Ectodermal cell (in vitro differentiated cells): ENCODE results near the gene TRPV3.

ENCODE experiments used
- H3K27ac ChIP-seq: 2 replicates; pipeline ENCODE4 v1.7.0; 2013; ENCODE audit warnings: mild to moderate bottlenecking, low read depth, low read length; ENCODE audit not compliant: insufficient read depth, poor library complexity, severe bottlenecking
- H3K27me3 ChIP-seq: 2 replicates; pipeline ENCODE4 v1.7.0; 2013; ENCODE audit warnings: mild to moderate bottlenecking, low read length; ENCODE audit not compliant: insufficient read depth, control insufficient read depth, poor library complexity, severe bottlenecking
- H3K36me3 ChIP-seq: one replicate; pipeline ENCODE4 v1.7.0; 2013; ENCODE audit warnings: low read length; ENCODE audit not compliant: control insufficient read depth, insufficient read depth
- H3K4me1 ChIP-seq: one replicate; pipeline ENCODE4 v1.7.0; 2013; ENCODE audit warnings: low read length; ENCODE audit not compliant: control insufficient read depth, insufficient read depth
- H3K4me3 ChIP-seq: 2 replicates; pipeline ENCODE4 v1.7.0; 2013; ENCODE audit warnings: low read depth, low read length, control low read depth; ENCODE audit not compliant: insufficient read depth
- H3K9me3 ChIP-seq: 2 replicates; pipeline ENCODE4 v1.7.0; 2013; ENCODE audit warnings: mild to moderate bottlenecking, low read length, moderate library complexity; ENCODE audit not compliant: control insufficient read depth
- WGBS, 2 experiments: methylation state at CpG; one replicate each; pipeline ENCODE4 v1.1.7; 2013; ENCODE audit warnings: missing lambda C conversion rate in 2 of 2; 5-methylcytosine and 5-hydroxymethylcytosine counted together

Gene TRPV3

DNA sequence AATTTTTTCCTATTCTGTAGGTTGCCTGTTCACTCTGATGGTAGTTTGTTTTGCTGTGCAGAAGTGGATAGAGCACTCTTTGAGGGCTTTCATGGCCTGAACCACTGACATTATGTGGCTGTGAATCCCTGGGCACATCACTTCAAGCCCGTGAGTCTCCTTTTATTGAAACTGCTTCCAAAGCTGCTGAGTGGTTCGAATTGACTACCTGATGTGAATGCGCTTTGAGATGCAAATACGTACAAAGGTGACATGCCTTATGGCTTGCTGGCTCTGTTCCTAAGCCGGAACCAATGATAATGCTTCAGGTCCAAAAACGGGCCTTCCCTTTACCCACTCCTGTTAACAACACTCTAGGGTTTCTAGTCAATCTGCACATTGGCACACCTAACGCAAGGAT, 47.5 kb downstream of the TRPV3 start:
- peaks cover 5% of the 10 kb centered on the region for H3K36me3 ChIP-seq
- 56% methylated on average over 7 of the region's 7 CpGs for WGBS, 2 experiments

DNA sequence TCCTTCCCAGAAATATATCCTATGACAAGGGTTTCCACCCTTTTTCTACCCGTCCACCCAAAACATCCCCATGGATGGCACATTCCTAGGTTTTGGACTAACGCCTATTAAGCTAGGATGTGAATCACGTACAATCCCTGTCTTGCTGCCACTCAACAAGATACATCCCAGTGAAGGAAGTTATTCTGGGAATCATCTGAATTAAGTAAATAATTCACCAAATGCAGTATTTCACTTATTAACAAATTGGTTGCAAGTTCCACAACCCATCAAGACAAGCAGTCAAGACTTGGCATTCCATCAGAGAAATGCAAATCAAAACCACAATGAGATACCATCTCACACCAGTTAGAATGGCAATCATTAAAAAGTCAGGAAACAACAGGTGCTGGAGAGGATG, 49.7 kb downstream of the TRPV3 start:
- Histone ChIP-seq H3K27ac (no peak overlapping the region), H3K9me3 (no peaks in the 10 kb centered on the region), H3K36me3 (no peaks in the 10 kb centered on the region), H3K4me1 (peaks cover 10% of the 10 kb centered on the region), H3K4me3 (no peak overlapping the region), H3K27me3 (no peaks in the 10 kb centered on the region)
- 95 to 97% methylated on average over 3 of the region's 3 CpGs for WGBS, 2 experiments

More for the DNA sequence above, 47.5 kb downstream of the TRPV3 start:
- Histone ChIP-seq H3K27me3 (no peaks in the 10 kb centered on the region), H3K9me3 (no peaks in the 10 kb centered on the region), H3K27ac (no peak overlapping the region), H3K4me1 (peaks cover 15% of the 10 kb centered on the region), H3K4me3 (no peak overlapping the region)

DNA sequence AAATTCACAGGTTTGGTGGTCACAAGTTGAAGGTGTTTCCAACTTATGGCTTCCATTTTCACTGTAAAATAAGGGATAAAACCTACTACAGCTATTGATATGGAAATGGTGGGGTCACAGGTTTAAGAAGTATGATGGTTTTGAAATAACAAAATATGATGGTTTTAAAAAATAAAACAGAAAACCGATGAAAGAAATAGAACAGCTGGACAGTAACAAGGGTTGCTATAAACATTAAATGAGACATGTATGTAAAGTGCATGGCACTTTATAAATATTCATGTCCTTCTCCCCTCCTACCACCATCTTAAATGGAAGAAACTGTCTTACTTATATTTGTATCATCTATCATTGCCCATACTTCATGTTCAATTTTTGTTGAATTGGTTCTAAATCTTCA, 50.5 kb downstream of the TRPV3 start:
- Histone ChIP-seq H3K36me3 (no peaks in the 10 kb centered on the region), H3K4me3 (no peak overlapping the region), H3K4me1 (peaks cover 4% of the 10 kb centered on the region), H3K9me3 (no peaks in the 10 kb centered on the region), H3K27ac (no peak overlapping the region), H3K27me3 (no peaks in the 10 kb centered on the region)
- WGBS, 2 experiments = 100% methylated on average over 1 of the region's 1 CpG

DNA sequence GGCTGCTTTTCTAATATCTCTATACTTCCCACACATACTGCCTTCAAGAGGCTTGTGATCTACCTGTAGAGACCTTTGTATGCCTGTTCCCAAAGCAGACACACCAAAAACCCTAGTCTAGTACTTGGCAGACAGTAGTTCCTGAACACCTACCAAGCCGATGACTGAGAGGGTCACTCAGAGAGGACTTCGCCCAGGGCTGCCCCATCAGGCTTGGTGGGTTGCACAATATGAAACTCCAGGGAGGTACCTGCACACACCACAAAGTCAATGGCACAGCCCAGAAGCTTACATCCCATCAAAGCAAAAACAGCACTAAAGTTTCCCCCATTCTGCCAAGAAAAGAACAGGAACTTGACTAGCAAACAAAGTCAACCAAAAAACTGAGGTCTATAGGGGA, 51.6 kb downstream of the TRPV3 start:
- no peak overlapping the region for H3K27ac ChIP-seq
- H3K4me3 ChIP-seq = no peak overlapping the region
- H3K36me3 ChIP-seq = no peaks in the 10 kb centered on the region
- no peaks in the 10 kb centered on the region for H3K27me3 ChIP-seq
- H3K9me3 ChIP-seq = no peaks in the 10 kb centered on the region
- no peaks in the 10 kb centered on the region for H3K4me1 ChIP-seq
- 95 to 100% methylated on average over 2 of the region's 2 CpGs for WGBS, 2 experiments

DNA sequence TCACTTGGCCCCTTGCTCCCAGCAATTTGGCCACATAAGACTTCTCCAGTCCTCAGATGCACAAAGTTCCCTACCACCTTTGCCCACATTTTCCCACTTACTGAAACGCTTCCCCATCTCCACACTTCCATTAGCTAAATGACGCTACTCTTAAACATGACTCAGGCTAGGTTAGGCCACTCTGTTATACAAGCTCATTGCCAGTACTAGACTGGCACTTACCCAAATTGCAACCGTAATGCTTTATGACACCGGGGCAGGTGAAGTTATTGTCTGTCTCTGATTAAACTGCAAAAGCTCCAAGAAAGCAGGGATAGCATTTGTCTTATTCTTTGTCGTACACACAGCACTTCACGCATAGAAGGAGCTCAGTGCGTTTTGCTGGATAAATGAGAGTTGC, 52.6 kb downstream of the TRPV3 start:
- Histone ChIP-seq H3K27me3 (no peaks in the 10 kb centered on the region), H3K4me1 (no peaks in the 10 kb centered on the region), H3K4me3 (no peak overlapping the region), H3K36me3 (no peaks in the 10 kb centered on the region), H3K9me3 (no peaks in the 10 kb centered on the region), H3K27ac (no peak overlapping the region)
- 96 to 98% methylated on average over 7 of the region's 7 CpGs for WGBS, 2 experiments

DNA sequence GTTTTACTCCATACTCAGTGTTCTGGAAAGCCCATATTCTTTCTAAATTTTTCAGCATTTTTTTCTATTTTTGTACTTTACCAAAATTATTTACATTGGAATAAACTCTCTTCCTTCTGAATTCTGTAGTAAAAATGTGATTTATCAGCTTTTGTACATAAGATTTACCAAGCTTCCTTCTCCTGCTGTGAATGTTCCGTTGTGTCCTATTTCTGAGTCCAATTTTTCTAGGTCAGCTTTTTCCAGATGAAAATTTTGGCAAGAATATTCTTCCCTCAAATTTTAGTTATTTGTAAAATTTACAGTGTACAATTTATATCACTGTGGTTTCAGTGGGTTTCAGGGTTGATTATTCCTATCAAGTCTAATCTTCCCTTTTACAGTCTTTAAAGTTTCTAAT, 54.3 kb downstream of the TRPV3 start:
- Histone ChIP-seq H3K27ac (no peak overlapping the region), H3K9me3 (no peaks in the 10 kb centered on the region), H3K4me3 (no peak overlapping the region), H3K36me3 (no peaks in the 10 kb centered on the region), H3K27me3 (no peaks in the 10 kb centered on the region), H3K4me1 (no peaks in the 10 kb centered on the region)
- WGBS, 2 experiments = 93% methylated on average over 1 of the region's 1 CpG; no CpG with 5 or more reads in 1 of the 2 experiments

DNA sequence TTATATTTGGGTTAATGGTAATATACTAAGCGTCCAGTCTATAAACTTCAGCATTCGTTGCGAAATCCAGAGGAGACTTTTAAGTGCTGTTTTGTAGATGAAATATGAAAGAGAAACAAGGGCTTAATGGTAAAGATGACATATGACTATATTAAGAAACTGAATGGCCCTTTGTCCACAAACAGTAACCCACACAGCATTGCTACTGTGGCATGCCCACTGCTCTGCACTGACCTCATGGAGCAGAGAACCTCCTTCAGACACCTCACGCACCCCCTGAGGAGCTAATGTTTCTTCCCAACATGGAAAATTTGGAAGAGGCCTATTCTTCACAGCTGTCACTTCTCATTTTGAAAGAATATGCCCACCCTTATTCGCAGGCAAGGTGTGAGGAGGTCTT, 55.1 kb downstream of the TRPV3 start:
- Histone ChIP-seq H3K27ac (no peak overlapping the region), H3K4me3 (no peak overlapping the region), H3K36me3 (no peaks in the 10 kb centered on the region), H3K9me3 (no peaks in the 10 kb centered on the region), H3K27me3 (no peaks in the 10 kb centered on the region), H3K4me1 (no peaks in the 10 kb centered on the region)
- WGBS, 2 experiments = 75 to 78% methylated on average over 5 of the region's 5 CpGs

DNA sequence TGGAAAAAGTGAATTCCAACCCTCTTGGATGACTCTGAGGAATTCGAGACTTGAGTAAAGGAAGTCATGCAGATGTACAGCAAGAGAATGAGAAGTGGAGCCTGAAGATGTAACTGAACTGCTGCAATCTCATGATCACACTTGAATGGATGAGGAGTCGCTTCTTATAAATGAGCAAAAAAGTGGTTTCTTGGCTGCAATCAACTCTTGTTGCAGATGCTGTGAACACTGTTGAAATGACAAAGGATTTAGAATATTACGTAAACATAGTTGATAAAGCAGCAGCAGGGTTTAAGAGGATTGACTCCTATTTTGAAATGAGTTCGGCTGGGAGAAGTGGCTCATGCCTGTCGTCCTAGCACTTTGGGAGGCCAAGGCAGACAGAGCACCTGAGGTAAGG, 56.3 kb downstream of the TRPV3 start:
- no peak overlapping the region for H3K4me3 ChIP-seq
- H3K36me3 ChIP-seq = no peaks in the 10 kb centered on the region
- H3K27ac ChIP-seq = no peak overlapping the region
- H3K27me3 ChIP-seq = no peaks in the 10 kb centered on the region
- no peaks in the 10 kb centered on the region for H3K4me1 ChIP-seq
- H3K9me3 ChIP-seq = no peaks in the 10 kb centered on the region
- WGBS, 2 experiments = 87 to 92% methylated on average over 5 of the region's 5 CpGs

DNA sequence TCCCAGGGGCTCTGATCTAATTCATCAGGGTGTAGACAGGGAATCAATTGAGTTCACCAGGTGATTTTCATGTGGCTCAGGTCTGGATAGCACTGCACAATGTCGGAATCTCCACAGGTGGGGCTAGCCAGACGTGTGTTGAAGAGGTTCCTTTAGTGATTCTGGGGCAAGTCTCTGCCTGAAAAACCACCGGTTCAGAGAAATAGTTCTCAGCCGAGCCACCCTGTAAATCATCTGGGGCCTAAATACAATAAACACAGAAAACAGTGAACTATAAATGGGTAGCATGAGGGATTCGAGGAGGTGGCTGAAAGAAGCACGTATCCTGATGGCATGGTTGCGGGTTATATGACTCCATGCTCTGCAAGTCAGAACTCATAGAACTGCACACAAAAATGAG, 60.5 kb downstream of the TRPV3 start:
- Histone ChIP-seq H3K9me3 (no peaks in the 10 kb centered on the region), H3K36me3 (no peaks in the 10 kb centered on the region), H3K27ac (no peak overlapping the region), H3K4me1 (no peaks in the 10 kb centered on the region), H3K27me3 (no peaks in the 10 kb centered on the region), H3K4me3 (no peak overlapping the region)
- WGBS, 2 experiments = 92 to 94% methylated on average over 7 of the region's 7 CpGs

DNA sequence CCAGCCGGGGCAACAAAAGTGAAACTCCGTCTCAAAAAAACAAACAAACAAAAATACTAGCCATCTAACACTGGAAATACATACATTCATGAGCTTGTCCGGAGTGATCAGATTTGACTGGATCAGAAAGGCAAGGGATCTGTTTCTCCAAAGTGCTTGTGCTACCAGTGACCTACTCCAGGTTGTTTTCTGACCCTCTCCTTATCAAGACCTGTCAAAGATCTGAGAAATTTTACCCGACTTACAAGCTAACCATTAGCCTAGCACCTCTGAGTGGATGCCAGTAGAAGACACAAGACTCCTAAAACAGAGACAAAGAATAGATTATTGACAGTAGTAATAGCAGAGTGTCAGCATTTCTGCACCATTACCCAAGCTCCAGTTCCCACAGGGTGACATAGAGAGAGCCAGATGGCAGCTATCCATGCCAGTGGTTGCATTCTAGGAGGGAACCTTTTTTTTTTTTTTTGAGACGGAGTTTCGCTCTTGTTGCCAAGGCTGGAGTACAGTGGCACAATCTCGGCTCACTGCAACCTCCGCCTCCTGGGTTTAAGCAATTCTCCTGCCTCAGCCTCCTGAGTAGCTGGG, 72.0 kb downstream of the TRPV3 start:
- H3K36me3 ChIP-seq = no peaks in the 10 kb centered on the region
- no peak overlapping the region for H3K4me3 ChIP-seq
- no peaks in the 10 kb centered on the region for H3K27me3 ChIP-seq
- no peaks in the 10 kb centered on the region for H3K9me3 ChIP-seq
- no peaks in the 10 kb centered on the region for H3K4me1 ChIP-seq
- 92 to 93% methylated on average over 7 to 8 of the region's 8 CpGs for WGBS, 2 experiments
- no peak overlapping the region for H3K27ac ChIP-seq

DNA sequence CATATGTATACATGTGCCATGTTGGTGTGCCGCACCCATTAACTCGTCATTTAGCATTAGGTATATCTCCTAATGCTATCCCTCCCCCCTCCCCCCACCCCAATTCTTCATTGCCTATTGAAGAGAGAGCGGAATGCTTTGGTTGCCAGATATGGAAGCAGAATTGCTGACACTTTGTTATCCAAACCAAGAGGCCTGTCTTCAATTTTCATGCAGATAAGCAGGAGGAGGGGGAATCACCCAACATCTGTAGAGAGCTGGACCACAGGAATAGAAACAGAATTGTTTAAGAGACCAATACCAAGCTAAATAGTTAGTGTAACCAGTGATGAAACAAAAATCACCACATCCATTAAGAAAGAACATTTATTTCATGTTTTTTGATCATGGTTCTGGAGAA, 74.8 kb downstream of the TRPV3 start:
- Histone ChIP-seq H3K36me3 (no peaks in the 10 kb centered on the region), H3K27me3 (no peaks in the 10 kb centered on the region), H3K27ac (no peak overlapping the region), H3K4me1 (no peaks in the 10 kb centered on the region), H3K4me3 (no peak overlapping the region), H3K9me3 (no peaks in the 10 kb centered on the region)
- WGBS, 2 experiments = 31% methylated on average over 1 of the region's 3 CpGs; no CpG with 5 or more reads in 1 of the 2 experiments
